GM10847 (cell line): ENCODE measurements around the gene RAB3C.

ENCODE experiments used
- POLR2A ChIP-seq: IDR thresholded peaks from 2 replicates; pipeline ENCODE4 v1.6.1; 2011; ENCODE audit not compliant: insufficient read length; ENCODE audit errors: extremely low read depth

The RAB3C gene

GRCh38 chr5:58674070-58674469 lies 91.2 kb downstream of the RAB3C start:
- no peak for TF ChIP-seq POLR2A

- TF ChIP-seq POLR2A, result no peak
These were observed 91.8 kb downstream of the RAB3C start for GRCh38 chr5:58674711-58675110.

GRCh38 chr5:58675341-58675740 lies 92.5 kb downstream of the RAB3C start:
- no peak for TF ChIP-seq POLR2A

DNA sequence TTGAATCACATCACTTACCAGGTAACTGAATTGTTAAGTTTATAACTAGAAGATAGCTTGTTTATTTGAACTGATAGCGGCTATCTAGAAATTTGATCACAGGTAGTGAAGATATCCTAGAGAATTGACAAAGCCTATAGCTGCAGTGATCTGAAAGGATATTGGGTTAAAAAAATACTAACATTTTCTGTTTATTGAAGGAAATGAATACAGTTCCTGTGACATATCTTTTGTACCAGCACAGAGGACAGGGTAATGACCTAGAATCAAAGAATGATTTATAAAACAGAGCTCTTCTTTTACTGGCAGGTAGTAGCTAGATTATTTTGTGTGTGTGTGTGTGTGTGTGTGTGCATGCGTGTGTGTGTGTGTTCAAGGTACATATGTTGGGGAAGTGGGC lies 94.8 kb downstream of the RAB3C start:
- TF ChIP-seq POLR2A, result no peak

DNA sequence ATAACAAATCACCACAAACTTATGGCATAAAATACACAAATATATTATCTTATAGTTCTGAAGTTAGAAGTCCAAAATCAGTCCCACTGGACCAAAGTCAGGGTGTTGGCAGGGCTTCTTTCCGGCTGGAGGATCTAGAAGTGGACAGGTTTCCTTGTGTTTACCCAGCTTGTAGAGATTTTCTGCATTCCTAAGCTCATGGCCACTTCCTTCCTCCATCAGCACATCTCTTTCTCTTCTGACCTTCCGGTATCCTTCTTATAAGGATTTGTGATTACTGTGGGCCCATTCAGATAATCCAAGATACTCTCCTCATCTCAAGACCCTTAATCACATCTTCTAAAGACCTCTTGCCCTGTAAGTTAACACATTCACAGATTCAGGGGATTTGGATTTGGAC lies 97.6 kb downstream of the RAB3C start:
- no peak for TF ChIP-seq POLR2A

DNA sequence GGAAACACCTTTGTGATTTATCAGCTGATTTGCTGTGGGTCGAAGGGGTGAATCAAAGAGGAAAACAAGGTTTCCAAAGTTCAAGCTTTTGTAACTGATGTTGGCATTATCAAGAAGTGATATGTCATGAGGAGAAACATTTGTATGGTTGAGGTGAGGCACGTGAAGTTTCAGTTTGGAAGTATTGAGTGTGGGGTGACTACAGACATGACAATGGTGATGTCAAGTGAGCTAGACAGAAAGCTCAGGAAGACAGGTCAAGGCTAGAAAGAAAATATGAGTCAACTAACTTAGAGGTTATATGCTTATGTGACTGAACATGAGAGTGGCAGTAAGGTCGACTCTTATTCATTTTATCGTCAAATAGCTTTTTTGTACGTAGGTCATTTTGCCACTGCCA lies 99.1 kb downstream of the RAB3C start:
- TF ChIP-seq POLR2A, result no peak

DNA sequence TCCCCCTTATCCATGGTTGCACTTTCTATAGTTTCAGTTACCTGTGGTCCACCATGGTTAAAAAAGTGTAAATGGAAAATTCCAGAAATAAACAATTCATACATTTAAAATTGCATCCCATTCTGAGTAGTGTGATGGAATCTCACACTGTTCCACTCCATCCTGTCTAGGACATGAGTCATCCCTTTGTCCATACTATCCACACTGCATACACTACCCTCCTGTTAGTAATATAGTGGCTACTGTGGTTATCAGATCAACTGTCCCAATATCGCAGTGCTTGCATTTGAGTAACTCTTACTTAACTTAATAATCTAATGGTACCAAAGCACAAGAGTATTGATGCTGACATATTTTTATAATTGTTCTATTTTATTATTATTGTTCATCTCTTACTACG lies 100.7 kb downstream of the RAB3C start:
- TF ChIP-seq POLR2A, result no peak

GRCh38 chr5:58687079-58687478 lies 104.2 kb downstream of the RAB3C start:
- no peak for TF ChIP-seq POLR2A

DNA sequence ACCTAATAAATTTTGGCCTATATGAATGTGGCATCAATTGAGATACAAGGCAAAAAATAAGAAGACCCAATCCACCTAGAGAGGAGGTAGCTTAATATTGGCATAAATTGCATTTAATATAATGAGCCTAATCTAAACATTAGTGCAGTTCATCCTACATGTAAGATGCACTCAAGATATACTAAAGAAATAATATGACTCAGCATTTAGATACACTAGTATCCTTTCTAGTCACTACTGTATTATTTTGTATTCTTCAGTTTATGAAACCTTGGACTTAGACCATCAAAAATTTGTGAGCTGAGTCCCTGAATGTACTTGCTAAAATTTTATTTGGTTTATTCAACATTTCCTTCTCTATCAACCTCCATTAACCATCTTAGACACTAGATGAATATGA lies 104.7 kb downstream of the RAB3C start:
- no peak for TF ChIP-seq POLR2A

DNA sequence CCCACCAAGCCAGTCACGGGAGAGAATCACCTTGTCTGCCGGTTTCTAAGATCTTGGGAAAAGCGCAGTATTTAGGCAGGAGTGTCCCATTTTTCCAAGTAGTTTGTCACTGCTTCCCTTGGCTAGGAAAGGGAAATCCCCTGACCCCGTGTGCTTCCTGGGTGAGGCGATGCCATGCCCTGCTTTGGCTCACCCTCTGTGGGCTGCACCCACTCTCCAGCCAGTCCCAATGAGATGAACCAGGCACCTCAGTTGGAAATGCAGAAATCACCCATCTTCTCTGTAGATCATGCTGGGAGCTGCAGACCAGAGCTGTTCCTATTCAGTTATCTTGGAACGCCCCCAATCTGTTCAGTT lies 116.9 kb downstream of the RAB3C start:
- no peak for TF ChIP-seq POLR2A

DNA sequence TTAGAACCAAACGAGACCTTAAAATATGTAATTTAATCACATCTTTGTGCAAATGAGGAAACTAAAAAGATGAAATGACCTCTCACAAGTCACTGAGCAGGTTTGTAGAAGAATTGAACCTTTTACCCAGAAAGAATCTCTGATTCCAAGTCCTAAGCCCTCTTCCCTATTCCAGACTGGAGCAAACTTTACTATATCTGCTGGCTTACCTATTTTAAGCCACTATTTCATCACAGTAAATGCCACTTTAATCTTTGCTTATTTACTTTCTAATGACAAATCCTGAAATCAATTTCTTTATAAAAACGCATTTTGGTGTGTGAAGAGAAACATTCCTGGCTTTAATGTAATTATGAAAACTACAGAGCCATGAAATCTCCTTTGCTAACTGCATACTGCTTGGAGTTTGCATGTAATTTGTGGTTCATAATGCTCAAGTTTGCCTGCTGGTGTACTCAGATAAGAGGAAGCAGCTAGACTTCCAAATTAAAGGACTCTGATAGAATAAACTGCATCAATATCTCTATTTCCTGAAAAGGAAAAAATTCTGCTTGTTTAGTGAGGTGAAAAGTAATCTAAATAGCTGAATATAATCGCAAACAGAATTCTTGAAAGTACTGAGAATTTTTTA lies 121.2 kb downstream of the RAB3C start:
- no peak for TF ChIP-seq POLR2A

DNA sequence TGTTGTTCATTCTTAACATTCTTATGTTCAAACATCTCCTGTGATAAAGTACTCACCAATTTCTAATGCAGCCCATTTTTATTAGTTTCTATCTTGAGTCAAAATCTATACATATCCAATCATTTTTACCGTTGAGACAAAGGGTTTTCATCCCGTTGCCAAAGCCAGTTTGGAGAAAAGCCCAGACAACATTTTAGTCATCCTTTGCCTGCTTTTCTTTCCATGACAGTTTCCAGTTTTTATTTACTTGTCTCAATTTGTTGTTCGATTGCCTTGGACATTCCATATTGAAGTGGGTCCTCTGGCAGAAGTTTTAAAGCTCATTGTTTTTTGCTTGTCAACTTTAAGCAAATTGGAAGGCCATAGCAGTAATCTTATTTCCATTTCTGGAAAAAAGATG lies 123.9 kb downstream of the RAB3C start:
- no peak for TF ChIP-seq POLR2A

DNA sequence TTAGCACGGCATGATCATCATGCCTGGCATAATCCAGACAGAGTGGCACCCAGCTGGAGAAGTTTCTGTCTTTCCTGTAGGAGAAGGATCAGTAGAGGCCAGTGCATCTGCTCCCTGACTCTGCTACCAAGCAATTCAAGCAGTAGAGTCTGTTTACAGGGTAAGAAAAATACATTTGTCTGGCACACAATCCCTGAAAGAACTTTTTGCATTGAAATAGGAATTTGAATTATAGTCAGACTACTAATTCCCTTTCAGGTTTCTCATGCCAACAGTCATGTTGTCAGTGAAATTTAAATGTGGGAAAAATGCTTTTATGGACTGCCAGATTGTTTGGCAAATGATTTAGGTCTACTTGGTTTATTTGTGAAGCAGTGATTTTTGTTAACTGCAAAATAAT lies 125.6 kb downstream of the RAB3C start:
- no peak for TF ChIP-seq POLR2A

GRCh38 chr5:58710871-58711270 lies 128.0 kb downstream of the RAB3C start:
- no peak for TF ChIP-seq POLR2A

GRCh38 chr5:58711965-58712364 lies 129.1 kb downstream of the RAB3C start:
- TF ChIP-seq POLR2A, result no peak

GRCh38 chr5:58714046-58714445 lies 131.2 kb downstream of the RAB3C start:
- no peak for TF ChIP-seq POLR2A

DNA sequence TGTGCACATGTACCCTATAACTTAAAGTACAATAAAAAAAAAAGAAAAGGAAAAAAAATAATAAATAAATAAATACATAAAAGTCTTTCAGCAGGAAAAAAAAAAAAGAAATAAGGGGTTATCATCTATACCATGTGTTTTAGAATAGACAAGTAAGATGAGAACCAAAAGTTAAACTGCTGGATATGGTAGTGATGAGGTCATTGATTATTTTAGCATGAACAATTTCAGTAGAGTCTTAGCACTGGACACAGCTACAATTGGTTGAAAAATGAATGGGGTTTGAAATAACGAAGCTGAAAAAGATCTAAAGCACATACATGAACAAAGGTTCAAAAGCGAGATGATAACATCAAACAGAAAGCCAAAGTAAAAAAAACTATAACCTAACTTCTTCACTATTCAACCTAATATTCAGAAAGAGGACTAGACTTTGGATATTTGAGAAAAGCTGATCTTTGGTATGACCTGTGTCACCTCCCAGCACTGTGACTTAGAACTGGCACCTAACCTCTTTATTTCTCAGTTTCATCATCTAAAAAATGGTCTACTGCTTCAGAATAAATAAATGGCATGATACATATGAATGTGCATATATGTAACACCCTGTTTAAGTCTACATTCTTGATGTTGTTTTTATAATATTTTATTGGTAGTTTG lies 133.3 kb downstream of the RAB3C start:
- no peak for TF ChIP-seq POLR2A
